GM12873 (cell line): Measurements from ENCODE around the gene TEX52.

Experiments used
- TF ChIP-seq, protein P1 (sequence below): IDR thresholded peaks from 2 replicates; pipeline ENCODE4 v1.5.1; 2012; ENCODE audit warnings: low read depth, mild to moderate bottlenecking, moderate library complexity, low read length, control low read depth; ENCODE audit not compliant: insufficient read depth; ENCODE audit errors: missing control alignments

Gene TEX52

DNA sequence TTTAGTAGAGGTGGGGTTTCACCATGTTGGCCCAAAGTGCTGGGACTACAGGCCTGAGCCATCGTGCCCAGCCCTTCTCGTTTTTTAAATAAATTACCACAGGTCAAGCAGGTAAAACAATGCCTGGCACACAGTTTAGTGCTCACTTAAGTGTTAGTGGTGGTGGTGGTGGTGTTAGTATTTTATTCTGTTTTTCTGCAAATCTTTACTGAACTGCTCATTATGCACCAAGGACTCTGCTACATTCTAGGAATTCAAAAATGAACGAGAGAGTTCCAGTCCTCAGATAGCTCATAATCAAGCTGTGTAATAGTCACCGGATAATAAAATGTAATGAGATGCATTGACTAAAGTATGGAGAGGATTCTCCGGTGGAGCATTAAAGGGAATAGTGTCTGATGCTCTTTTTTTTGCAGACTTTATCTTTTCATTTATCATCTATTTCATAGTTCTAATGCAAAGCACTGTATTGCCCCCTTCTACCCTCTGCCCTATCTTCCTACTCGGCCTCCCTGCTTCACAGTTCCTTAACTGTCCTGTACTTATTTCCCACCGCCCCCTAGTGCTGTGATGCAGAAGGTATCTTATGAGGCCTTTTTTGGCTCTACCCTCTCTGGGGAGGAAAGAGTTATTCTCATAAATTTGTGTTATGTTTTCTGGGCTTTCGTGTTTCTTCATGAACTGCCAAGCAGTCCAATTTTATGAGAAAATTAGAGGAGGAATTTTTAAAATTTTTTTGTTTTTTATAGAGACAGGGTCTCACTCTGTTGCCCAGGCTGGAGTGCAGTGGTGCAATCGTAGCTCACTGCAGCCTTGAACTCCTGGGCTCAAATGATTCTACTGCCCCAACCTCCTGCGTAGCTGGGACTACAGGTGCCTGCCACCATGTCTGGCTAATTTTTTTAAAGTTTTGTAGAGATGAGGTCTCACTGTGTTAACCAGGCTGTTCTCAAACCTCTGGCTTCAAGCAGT, 43.3 kb downstream of the TEX52 start:
- TF ChIP-seq, protein P1, sequence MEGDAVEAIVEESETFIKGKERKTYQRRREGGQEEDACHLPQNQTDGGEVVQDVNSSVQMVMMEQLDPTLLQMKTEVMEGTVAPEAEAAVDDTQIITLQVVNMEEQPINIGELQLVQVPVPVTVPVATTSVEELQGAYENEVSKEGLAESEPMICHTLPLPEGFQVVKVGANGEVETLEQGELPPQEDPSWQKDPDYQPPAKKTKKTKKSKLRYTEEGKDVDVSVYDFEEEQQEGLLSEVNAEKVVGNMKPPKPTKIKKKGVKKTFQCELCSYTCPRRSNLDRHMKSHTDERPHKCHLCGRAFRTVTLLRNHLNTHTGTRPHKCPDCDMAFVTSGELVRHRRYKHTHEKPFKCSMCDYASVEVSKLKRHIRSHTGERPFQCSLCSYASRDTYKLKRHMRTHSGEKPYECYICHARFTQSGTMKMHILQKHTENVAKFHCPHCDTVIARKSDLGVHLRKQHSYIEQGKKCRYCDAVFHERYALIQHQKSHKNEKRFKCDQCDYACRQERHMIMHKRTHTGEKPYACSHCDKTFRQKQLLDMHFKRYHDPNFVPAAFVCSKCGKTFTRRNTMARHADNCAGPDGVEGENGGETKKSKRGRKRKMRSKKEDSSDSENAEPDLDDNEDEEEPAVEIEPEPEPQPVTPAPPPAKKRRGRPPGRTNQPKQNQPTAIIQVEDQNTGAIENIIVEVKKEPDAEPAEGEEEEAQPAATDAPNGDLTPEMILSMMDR = peak; percentile 70

DNA sequence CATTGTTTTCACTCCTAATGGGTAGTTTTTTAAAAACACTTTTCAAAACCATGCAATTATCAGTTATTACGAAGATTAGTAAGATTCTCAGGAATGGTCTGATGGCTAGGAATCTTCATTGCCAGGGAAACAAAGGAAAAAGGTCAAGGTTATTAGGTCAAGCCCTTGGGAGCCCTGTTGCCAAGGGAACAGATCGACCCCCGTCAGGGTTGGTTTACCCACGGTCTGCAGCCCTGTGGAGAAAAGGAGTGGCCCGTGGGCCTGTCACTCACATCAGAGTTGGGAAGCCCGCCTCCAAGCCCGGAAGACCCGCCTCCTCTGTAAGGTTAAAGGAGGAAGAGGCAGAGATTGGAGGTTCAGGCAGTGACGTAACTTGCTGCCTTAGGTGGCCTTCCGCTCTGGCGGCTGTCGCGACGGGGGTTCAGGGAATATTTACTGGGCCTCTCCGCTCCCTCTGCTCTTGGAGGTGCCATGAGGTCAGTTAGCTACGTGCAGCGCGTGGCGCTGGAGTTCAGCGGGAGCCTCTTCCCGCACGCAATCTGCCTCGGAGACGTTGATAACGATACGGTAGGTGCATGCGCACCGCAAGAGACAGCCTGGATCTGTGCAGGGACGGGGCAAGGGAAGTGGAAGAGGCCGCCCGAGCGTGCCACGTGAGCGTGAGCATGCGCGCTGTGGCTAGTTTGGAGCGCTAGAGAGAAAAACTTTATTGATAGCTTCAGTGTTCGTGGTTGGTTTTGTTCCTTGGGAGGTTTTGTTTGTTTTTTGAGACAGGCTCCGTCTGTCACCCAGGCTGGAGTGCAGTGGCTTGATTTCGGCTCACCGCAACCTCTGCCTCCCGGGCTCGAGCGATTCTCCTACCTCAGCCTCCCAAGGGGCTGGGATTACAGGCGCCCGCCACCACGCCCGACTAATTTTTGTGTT, 44.3 kb downstream of the TEX52 start, which contains the start of gene ITFG2:
TSS of gene ITFG2 (plus strand) at position 379 of the 924 bp plus-strand sequence. CDS start at position 472, 93 bp downstream.
- TF ChIP-seq, protein P1 = peak; percentile 3

DNA sequence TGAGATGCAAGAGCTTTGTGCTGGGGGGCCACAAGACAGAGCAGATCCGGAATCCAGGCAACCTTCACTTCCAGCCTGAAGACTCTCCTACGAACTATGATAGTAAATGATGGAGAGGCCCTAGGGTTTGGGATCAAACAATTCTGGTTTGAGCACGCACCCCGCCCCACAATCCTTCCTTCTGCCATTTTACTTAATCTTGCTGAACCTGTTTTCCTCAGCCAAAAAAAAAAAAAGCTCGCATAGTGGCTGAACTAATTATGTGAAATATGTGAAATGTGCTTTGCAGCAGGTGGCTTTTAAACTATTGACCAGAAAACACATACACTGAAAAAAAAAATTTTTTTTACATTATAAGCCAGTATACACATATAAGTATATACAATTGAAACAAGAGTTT, 45.0 kb downstream of the TEX52 start:
- TF ChIP-seq, protein P1 = no peak

- TF ChIP-seq, protein P1 = no peak
Observed at GRCh38 chr12:2806700-2807099, 50.1 kb downstream of the TEX52 start.

DNA sequence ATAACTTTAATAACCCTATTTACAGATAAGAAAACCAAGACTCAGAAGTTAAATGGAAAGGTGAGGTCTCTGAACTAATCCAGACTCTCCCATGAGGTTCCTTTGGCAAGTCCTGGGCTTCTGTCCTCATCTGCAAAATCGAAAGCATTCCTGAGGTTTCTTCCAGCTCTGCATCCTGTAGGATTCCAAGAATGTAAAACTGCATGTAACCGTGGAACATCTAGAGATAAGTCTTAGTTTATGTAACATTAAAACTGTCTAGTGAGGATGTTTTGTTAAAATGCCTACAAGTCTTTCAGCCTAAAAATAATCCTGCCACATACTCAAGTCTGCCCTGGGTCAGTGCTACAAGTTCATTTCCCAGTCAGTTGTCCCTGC, 51.7 kb downstream of the TEX52 start:
- TF ChIP-seq, protein P1 = no peak

- TF ChIP-seq, protein P1 = no peak
Observed at GRCh38 chr12:2804393-2805142, 52.3 kb downstream of the TEX52 start.
